Endothelial cell of umbilical vein (primary cell): Measurements from ENCODE around the gene TNFRSF8. TPM values are rescaled to one million over a fixed set of nuclear protein-coding genes. Genes with fewer than 3 reads are reported as not detected.

Experiments
- BruUV-seq: library from RNA; stranded (reverse); fragments of 400-500 nt; replicated peaks from 2 replicates; lab custom pipeline; 2021; lab: Mats Ljungman, UMichigan
- CTCF ChIA-PET: fragments of 300-600, 350-600 bp; sonication (Branson Sonifier 250); formaldehyde crosslinking; loops from one replicate; lab custom pipeline; 2021; ENCODE audit warnings: antibody characterized with exemption, inconsistent platforms; lab: Charles Lee
- POLR2A ChIA-PET: fragments of 300-600, 350-600 bp; sonication (Branson Sonifier 250); formaldehyde crosslinking; loops from one replicate; lab custom pipeline; 2021; ENCODE audit warnings: antibody characterized with exemption, inconsistent platforms; lab: Charles Lee
- DNase-seq: peaks from one replicate; pipeline ENCODE4 v3.0.0-alpha.2; 2011; ENCODE audit warnings: low read depth, low spot score
- FAIRE-seq: peaks from 2 replicates; lab custom pipeline; 2011; peaks lifted over from hg19 to GRCh38; lab: Jason Lieb, UNC
- H2AFZ ChIP-seq: 2 replicates; pipeline ENCODE4 v1.6.0; 2012; ENCODE audit warnings: low read depth, low read length, control low read depth, inconsistent platforms
- H3K27ac ChIP-seq: 2 replicates; pipeline ENCODE4 v1.5.1; 2011; ENCODE audit warnings: low read depth, mild to moderate bottlenecking, control low read depth, low read length, moderate library complexity; ENCODE audit not compliant: insufficient read depth
- H3K27me3 ChIP-seq, 2 experiments: 2 replicates each; pipeline versions ENCODE4 v1.6.0 to v1.6.1; 2011; ENCODE audit warnings: low read length in 2 of 2, mixed read lengths in 1 of 2; ENCODE audit not compliant: control insufficient read depth in 2 of 2, insufficient read depth in 2 of 2
- H3K36me3 ChIP-seq, 2 experiments: 2 replicates in 1 of 2; 3 replicates in 1 of 2; pipeline ENCODE4 v1.5.1; 2011; ENCODE audit warnings: low read length in 2 of 2, mild to moderate bottlenecking in 1 of 2, moderate library complexity in 1 of 2; ENCODE audit not compliant: control insufficient read depth in 2 of 2, insufficient read depth in 2 of 2; ENCODE audit errors: extremely low read depth in 1 of 2
- H3K4me1 ChIP-seq: 3 replicates; pipeline ENCODE4 v1.5.1; 2011; ENCODE audit warnings: mild to moderate bottlenecking, low read length; ENCODE audit not compliant: control insufficient read depth, insufficient read depth; ENCODE audit errors: extremely low read depth
- H3K4me2 ChIP-seq: 2 replicates; pipeline ENCODE4 v1.6.1; 2011; ENCODE audit warnings: low read length, control low read depth, mixed read lengths; ENCODE audit not compliant: insufficient read depth
- H3K4me3 ChIP-seq, 3 experiments: fragments of 200-600 bp in 1 of 3; sonication (generic), shearing (Covaris generic) in 1 of 3; replicated peaks in 1 of 3; 2 replicates each; pipeline ENCODE4 v1.5.1; 2011 to 2016; ENCODE audit warnings: control low read depth in 3 of 3, low read length in 3 of 3, mild to moderate bottlenecking in 2 of 3, inconsistent platforms in 1 of 3, low read depth in 1 of 3, moderate library complexity in 1 of 3; ENCODE audit not compliant: insufficient read depth in 1 of 3
- H3K79me2 ChIP-seq: 2 replicates; pipeline ENCODE4 v1.6.0; 2012; ENCODE audit warnings: low read length, inconsistent platforms; ENCODE audit not compliant: control insufficient read depth, insufficient read depth
- H3K9ac ChIP-seq: replicated peaks from 2 replicates; pipeline ENCODE3; 2011; ENCODE audit warnings: low read length, control low read depth; ENCODE audit not compliant: insufficient read depth; ENCODE audit errors: extremely low read depth
- H3K9me1 ChIP-seq: replicated peaks from 3 replicates; pipeline ENCODE4 v1.6.0; 2011; ENCODE audit warnings: mild to moderate bottlenecking, low read length; ENCODE audit not compliant: control insufficient read depth, insufficient read depth; ENCODE audit errors: extremely low read depth
- H3K9me3 ChIP-seq: replicated peaks from 2 replicates; pipeline ENCODE4 v1.5.1; 2012; ENCODE audit warnings: low read length, inconsistent platforms; ENCODE audit not compliant: control insufficient read depth, insufficient read depth
- H4K20me1 ChIP-seq: replicated peaks from 2 replicates; pipeline ENCODE3; 2011; ENCODE audit warnings: mild to moderate bottlenecking, low read length; ENCODE audit not compliant: control insufficient read depth, insufficient read depth; ENCODE audit errors: extremely low read depth
- CTCF ChIP-seq, 2 donors: IDR thresholded peaks; 1 replicate in 1 of 2; 2 replicates in 1 of 2; pipeline ENCODE4 v1.5.1; 2011; ENCODE audit warnings: low read length in 2 of 2, mild to moderate bottlenecking in 2 of 2, moderate library complexity in 2 of 2, control low read depth in 1 of 2, inconsistent platforms in 1 of 2, low read depth in 1 of 2; ENCODE audit not compliant: insufficient read depth in 1 of 2; ENCODE audit errors: extremely low read depth in 1 of 2
- EZH2 ChIP-seq: IDR thresholded peaks from 2 replicates; pipeline ENCODE4 v1.6.1; 2012; ENCODE audit warnings: borderline replicate concordance, low read depth, mild to moderate bottlenecking, moderate library complexity, low read length, inconsistent platforms; ENCODE audit not compliant: severe bottlenecking
- FOS ChIP-seq: IDR thresholded peaks from 2 replicates; pipeline ENCODE4 v1.6.1; 2011; ENCODE audit warnings: mild to moderate bottlenecking, low read length, moderate library complexity, borderline replicate concordance; ENCODE audit not compliant: insufficient read depth
- GATA2 ChIP-seq: IDR thresholded peaks from 2 replicates; pipeline ENCODE4 v1.7.0; 2011; ENCODE audit warnings: low read depth, mild to moderate bottlenecking, moderate library complexity, mixed read lengths, low read length; ENCODE audit not compliant: insufficient read length, insufficient read depth
- JUN ChIP-seq: IDR thresholded peaks from 2 replicates; pipeline ENCODE4 v1.6.1; 2011; ENCODE audit warnings: borderline replicate concordance, low read depth; ENCODE audit not compliant: insufficient read length, insufficient read depth
- MAX ChIP-seq: IDR thresholded peaks from 2 replicates; pipeline ENCODE4 v1.6.1; 2011; ENCODE audit not compliant: insufficient read depth, insufficient read length
- MYC ChIP-seq: IDR thresholded peaks from one replicate; pipeline ENCODE4 v1.6.1; 2011; ENCODE audit warnings: mild to moderate bottlenecking, low read depth, low read length
- POLR2A ChIP-seq: IDR thresholded peaks from 2 replicates; pipeline ENCODE4 v1.6.1; 2012; ENCODE audit warnings: low read depth, mild to moderate bottlenecking, control low read depth, low read length
- POLR2AphosphoS5 ChIP-seq: IDR thresholded peaks from 2 replicates; pipeline ENCODE4 v1.6.1; 2012; ENCODE audit warnings: low read depth, mild to moderate bottlenecking, control low read depth, low read length, moderate library complexity; ENCODE audit not compliant: insufficient read depth
- dilution Hi-C: fragments of 300-500 bp; cut with MboI; formaldehyde crosslinking; loops from one replicate; pipeline ENCODE4 v1.15.0; 2019; ENCODE audit warnings: low sequenced_read_pairs; ENCODE audit not compliant: extremely low pct_ligation_motif_present
- intact Hi-C: fragments of 100-400 bp; cut with micrococcal nuclease; formaldehyde crosslinking; loops from one replicate; pipeline ENCODE4 v1.10.0; 2022
- microRNA-seq: library from miRNA; unstranded; fragments of <30 nt; microRNA quantifications from one replicate; pipeline ENCODE4 v1.2.0, GENCODE V29; 2021; ENCODE audit warnings: borderline number of aligned reads, borderline replicate concordance
- polyA plus RNA-seq, 4 experiments: library from polyadenylated mRNA; depleted of rRNA in 3 of 4; stranded (reverse) in 3 of 4; unstranded in 1 of 4; fragments of >200 nt; gene quantifications; 2 replicates each; pipeline versions ENCODE4 v1.2.1 to v1.2.3, GENCODE V29; 2011 to 2012; ENCODE audit warnings: missing spikeins in 1 of 4
- small RNA-seq: library from RNA; depleted of rRNA; stranded (forward); fragments of <200 nt; gene quantifications from one replicate; pipeline ENCODE3, GENCODE V24; 2012; ENCODE audit warnings: low replicate concordance, low read depth; ENCODE audit not compliant: insufficient read depth, insufficient read length
- total RNA-seq: library from RNA; stranded (reverse); gene quantifications from 2 replicates; pipeline ENCODE4 v1.2.3, GENCODE V29; 2021

The TNFRSF8 gene
- total and polyA plus RNA-seq, 2 donors (not counting 3 experiments of a cell fraction or from before 2014, with no cell fraction given) = 0.47 TPM; not detected in 1

- no peak overlapping the region for H3K4me3 ChIP-seq
- FAIRE-seq (no peak), DNase-seq (no peak)
- TF ChIP-seq POLR2AphosphoS5 (no peak), MAX (no peak), EZH2 (no peak), POLR2A (no peak), MYC (no peak), FOS (no peak), GATA2 (no peak), CTCF (IDR thresholded peaks at IDR 0.05; ENCODE audit: extremely low read depth in 1 of 2, insufficient read depth in 1 of 2, low read depth in 1 of 2, low read length in 2 of 2) (no peak), JUN (no peak)
- H3K4me1 ChIP-seq = no peaks in the 10 kb centered on the region
- CTCF ChIA-PET = interaction anchor here (1.2 to 2.8 kb wide), 2 partner anchors 66 to 67 kb away, joined by 9 to 13 read pairs; no protein-coding TSS in a partner anchor
- H3K79me2 ChIP-seq = peaks cover 4% of the 10 kb centered on the region
- no peaks in the 10 kb centered on the region for H3K9me1 ChIP-seq
- H3K9me3 ChIP-seq = no peaks in the 10 kb centered on the region
- dilution Hi-C loops (no loop called here), intact Hi-C loops (no loop called here)
- no peak overlapping the region for H2AFZ ChIP-seq
- peaks cover 4 to 42% of the 10 kb centered on the region in 2 experiments for H3K36me3 ChIP-seq
- no peak overlapping the region for H3K4me2 ChIP-seq
- no peak overlapping the region for H3K9ac ChIP-seq
- no peaks in the 10 kb centered on the region for H3K27me3 ChIP-seq
- H4K20me1 ChIP-seq = no peaks in the 10 kb centered on the region
- no peak overlapping the region for H3K27ac ChIP-seq
- no TSS peak for BruUV-seq
- POLR2A ChIA-PET = no interaction called here
Observed at GRCh38 chr1:12191242-12192032, 128.3 kb downstream of the TNFRSF8 start.

Small RNAs within 50 kb of the gene (microRNA-seq; reads per million reads assigned to microRNA genes)
- gene MIR4632 = not detected
- not detected for gene MIR6729
- gene MIR7846 = not detected

Small RNAs within 50 kb of the gene (small RNA-seq; reads per million reads assigned to genes)
- gene AL096840.1 = not detected
- gene MIR4632 = not detected
- not detected for gene MIR6729
- gene RF00019 = not detected
- gene RN7SL649P = not detected
- not detected for gene RNU6-777P
- gene RPL23AP89 = not detected

Other genes with a start within 250 kb of the TNFRSF8 start
- not detected in 2 replicates for gene NPPA, start 215.5 kb upstream of the TNFRSF8 start, total RNA-seq
- not detected in 2 replicates for gene NPPA, start 215.5 kb upstream of the TNFRSF8 start, polyA plus RNA-seq
- gene NPPB, start 204.4 kb upstream of the TNFRSF8 start, total RNA-seq = not detected in 2 replicates
- gene NPPB, start 204.4 kb upstream of the TNFRSF8 start, polyA plus RNA-seq = not detected in 2 replicates
- 52.9 and 56.1 TPM in 2 replicates for gene KIAA2013, start 136.9 kb upstream of the TNFRSF8 start, total RNA-seq
- gene KIAA2013, start 136.9 kb upstream of the TNFRSF8 start, polyA plus RNA-seq = 137 and 194 TPM in 2 replicates
- 245 and 260 TPM in 2 replicates for gene PLOD1, start 128.6 kb upstream of the TNFRSF8 start, total RNA-seq
- 412 and 424 TPM in 2 replicates for gene PLOD1, start 128.6 kb upstream of the TNFRSF8 start, polyA plus RNA-seq
- 66.6 and 82.4 TPM in 2 replicates for gene MFN2, start 82.9 kb upstream of the TNFRSF8 start, total RNA-seq
- 41.8 and 51.4 TPM in 2 replicates for gene MFN2, start 82.9 kb upstream of the TNFRSF8 start, polyA plus RNA-seq
- 30.1 and 32.3 TPM in 2 replicates for gene MIIP, start 43.8 kb upstream of the TNFRSF8 start, total RNA-seq
- gene MIIP, start 43.8 kb upstream of the TNFRSF8 start, polyA plus RNA-seq = 39.1 and 52.1 TPM in 2 replicates
- gene TNFRSF1B, start 103.7 kb downstream of the TNFRSF8 start, total RNA-seq = 65.9 and 66.0 TPM in 2 replicates
- gene TNFRSF1B, start 103.7 kb downstream of the TNFRSF8 start, polyA plus RNA-seq = 53.6 and 65.3 TPM in 2 replicates
- gene VPS13D, start 166.7 kb downstream of the TNFRSF8 start, total RNA-seq = 41.7 and 48.5 TPM in 2 replicates
- 12.7 and 13.6 TPM in 2 replicates for gene VPS13D, start 166.7 kb downstream of the TNFRSF8 start, polyA plus RNA-seq